Heart right ventricle (tissue), 16 donors: ENCODE data around the gene CCDC102A. TPM values are rescaled to one million over a fixed set of nuclear protein-coding genes. Genes with fewer than 3 reads are reported as not detected.

Experiments used
- ATAC-seq, 8 donors: fragments of 200-7000 bp; cut with Tn5 transposase; one replicate each; pipeline ENCODE4 v1.9.1; 2020; ENCODE audit warnings: mild to moderate bottlenecking in 8 of 8, moderate library complexity in 8 of 8, moderate number of reproducible peaks in 1 of 8
- DNase-seq, 2 donors: peaks; one replicate each; pipeline ENCODE4 v3.0.0-alpha.2; 2020
- H3K27ac ChIP-seq, 10 donors: fragments of 200-600 bp; sonication (generic) in 2 of 10; one replicate each; pipeline versions ENCODE4 v1.5.0 to v1.8.0; 2020 to 2022; ENCODE audit warnings: mild to moderate bottlenecking in 3 of 10
- H3K27me3 ChIP-seq, 7 donors: fragments of 200-600 bp; one replicate each; pipeline ENCODE4 v1.8.0; 2021 to 2022; ENCODE audit warnings: mild to moderate bottlenecking in 2 of 7
- H3K36me3 ChIP-seq, 9 donors: fragments of 200-600 bp; sonication (generic) in 1 of 9; one replicate each; pipeline versions ENCODE4 v1.5.0 to v1.8.0; 2020 to 2022; ENCODE audit warnings: mild to moderate bottlenecking in 2 of 9
- H3K4me1 ChIP-seq, 9 donors: fragments of 200-600 bp; sonication (generic) in 1 of 9; one replicate each; pipeline versions ENCODE4 v1.5.0 to v1.8.0; 2020 to 2022; ENCODE audit warnings: mild to moderate bottlenecking in 4 of 9
- H3K4me3 ChIP-seq, 10 donors: fragments of 200-600 bp; sonication (generic) in 2 of 10; one replicate each; pipeline versions ENCODE4 v1.5.0 to v1.8.0; 2020 to 2022; ENCODE audit warnings: mild to moderate bottlenecking in 7 of 10, moderate library complexity in 2 of 10
- H3K9me3 ChIP-seq, 11 donors: fragments of 200-600 bp in 10 of 11; sonication (generic) in 2 of 11; one replicate each; pipeline versions ENCODE4 v1.5.0 to v1.8.0; 2013 to 2022; ENCODE audit warnings: mild to moderate bottlenecking in 2 of 11, control low read depth in 1 of 11, moderate library complexity in 1 of 11
- CTCF ChIP-seq, 9 donors: fragments of 200-600 bp; sonication (generic) in 2 of 9; IDR thresholded peaks; one replicate each; pipeline versions ENCODE4 v1.5.0 to v1.8.0; 2021 to 2022; ENCODE audit warnings: antibody characterized with exemption in 9 of 9, mild to moderate bottlenecking in 5 of 9, moderate library complexity in 1 of 9
- WGBS, 2 donors: extraction: QIAGEN DNeasy Blood & Tissue Kit; methylation state at CpG; one replicate each; pipeline ENCODE4 v1.1.7; 2013; ENCODE audit warnings: inconsistent platforms in 1 of 2; 5-methylcytosine and 5-hydroxymethylcytosine counted together
- intact Hi-C, 10 donors: fragments of 100-400 bp; cut with DNase I; formaldehyde crosslinking; loops; one replicate each; pipeline versions ENCODE4 v1.11.1 to v1.14.2; 2022
- polyA plus RNA-seq, 2 donors: library from polyadenylated mRNA; stranded (reverse); fragments of 200-250 nt; gene quantifications; one replicate each; pipeline ENCODE4 v1.2.3, GENCODE V29; 2013
- total RNA-seq, 10 donors: library from RNA; stranded (reverse); fragmentation: NEBNext Ultra II Directional in 3 of 10; extraction: Animal tissue kit (Norgen Biotek cat#: 25700) in 3 of 10; gene quantifications; one replicate each; pipeline versions ENCODE4 v1.2.1 to v1.2.4, GENCODE V29; 2021 to 2023
- donor health status: Arrhythmogenic right ventricular cardiomyopathy.
- donor health status: ischemic (EF 13 %, LVEDD 7.1; RV severe dilation, severe dysfunction).
- donor health status: healthy with polysubstance abuse.
- donor health status: DM: no; HTN: yes; CAD: no.
- donor health status: DM: no; HTN: no; CAD: no.
- donor health status: ischemic (EF 25% LVEDD 6.9; RV normal size, moderate dysfunction).
- donor health status: ischemic (EF 25% LVEDD 5.7; RV mildly dilated, moderate dysfunction).
- donor health status: healthy.
- donor health status: DM: yes; HTN: yes; CAD: no.
- donor health status: Ischemic cardiomyopathy.
- donor health status: ischemic (EF 35%, LVEDD 5.7; RV mildly dilated, moderate dysfunction).
- donor health status: nonischemic (EF 11% LVEDD 7.7; RV severe dilation, severe dysfunction).
- donor health status: DM: yes; HTN: yes; CAD: no.
- donor health status: PGD.
- donor health status: ischemic (EF 29% LVEDD 5.4; RV normal size, mild dysfunction).
- donor health status: nonischemic (EF 23%, LVEDD 6.1; RV moderate dilation, normal function).

CCDC102A gene
- total and polyA plus RNA-seq, 12 donors: 3.1 to 10.2 (median 5.1) TPM

DNA sequence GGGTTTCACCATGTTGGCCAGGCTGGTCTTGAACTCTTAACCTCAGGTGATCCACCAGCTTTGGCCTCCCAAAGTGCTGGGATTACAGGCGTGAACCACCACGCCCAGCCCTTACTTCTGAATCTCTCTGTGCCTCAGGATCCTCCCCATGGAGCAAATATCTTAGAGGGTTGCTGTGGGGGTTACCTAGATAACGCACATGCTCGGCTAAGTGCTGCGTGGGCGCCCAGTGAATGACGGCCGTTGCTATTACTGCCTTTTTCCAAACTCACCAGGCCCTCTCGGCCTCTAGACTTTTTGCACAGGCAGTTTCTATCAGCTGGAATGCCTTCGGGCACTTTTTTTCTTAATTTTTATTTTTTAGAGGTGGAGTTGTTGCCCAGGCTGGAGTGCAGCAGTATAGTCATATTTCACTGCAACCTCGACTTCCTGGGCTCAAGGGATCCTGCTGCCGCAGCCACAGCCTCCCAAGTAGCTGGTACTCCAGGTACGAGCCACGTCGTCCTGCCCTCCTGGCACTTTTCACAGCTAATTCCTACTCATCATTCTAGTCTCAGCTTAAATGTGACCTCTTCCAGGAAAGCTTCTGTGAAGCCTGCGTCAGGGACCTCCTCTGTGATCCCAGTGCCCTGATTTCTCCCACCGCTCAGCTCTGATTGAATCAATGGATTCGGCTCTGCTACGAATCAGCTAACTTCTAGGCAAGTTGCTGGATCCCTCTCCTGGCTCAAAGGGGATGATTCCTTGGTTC, 8.6 kb downstream of the CCDC102A start:
- 95 to 96% methylated on average over 19 of the region's 19 CpGs for WGBS, 2 donors
- ATAC-seq (no peak), DNase-seq (no peak)
- Histone ChIP-seq H3K4me1 (peaks cover 0 to 44% (median 13%) of the 10 kb centered on the region in 9 donors), H3K27me3 (peaks cover 0 to 19% (median 0%) of the 10 kb centered on the region in 7 donors), H3K27ac (no peak overlapping the region), H3K9me3 (no peaks in the 10 kb centered on the region), H3K4me3 (no peak overlapping the region), H3K36me3 (peaks cover 0 to 30% (median 0%) of the 10 kb centered on the region in 9 donors)
- intact Hi-C loops: loop anchor here in 1 of 10 donors (5.0 kb wide), 1 partner anchor 45 kb away; no protein-coding TSS in a partner anchor
- TF ChIP-seq CTCF (IDR thresholded peaks at IDR 0.05): no peak

- 91 to 98% methylated on average over 4 of the region's 4 CpGs for WGBS, 2 donors
- ATAC-seq (no peak), DNase-seq (no peak)
- Histone ChIP-seq H3K4me3 (no peak overlapping the region), H3K27ac (no peak overlapping the region), H3K9me3 (no peaks in the 10 kb centered on the region), H3K4me1 (peaks cover 0 to 42% (median 11%) of the 10 kb centered on the region in 9 donors), H3K27me3 (peaks cover 0 to 19% (median 0%) of the 10 kb centered on the region in 7 donors), H3K36me3 (peaks cover 0 to 37% (median 0%) of the 10 kb centered on the region in 9 donors)
- no peak for TF ChIP-seq CTCF (IDR thresholded peaks at IDR 0.05)
- intact Hi-C loops: loop anchor here in 1 of 10 donors (5.0 kb wide), 1 partner anchor 45 kb away; no protein-coding TSS in a partner anchor
Measured at GRCh38 chr16:57527027-57527426, 9.3 kb downstream of the CCDC102A start.

DNA sequence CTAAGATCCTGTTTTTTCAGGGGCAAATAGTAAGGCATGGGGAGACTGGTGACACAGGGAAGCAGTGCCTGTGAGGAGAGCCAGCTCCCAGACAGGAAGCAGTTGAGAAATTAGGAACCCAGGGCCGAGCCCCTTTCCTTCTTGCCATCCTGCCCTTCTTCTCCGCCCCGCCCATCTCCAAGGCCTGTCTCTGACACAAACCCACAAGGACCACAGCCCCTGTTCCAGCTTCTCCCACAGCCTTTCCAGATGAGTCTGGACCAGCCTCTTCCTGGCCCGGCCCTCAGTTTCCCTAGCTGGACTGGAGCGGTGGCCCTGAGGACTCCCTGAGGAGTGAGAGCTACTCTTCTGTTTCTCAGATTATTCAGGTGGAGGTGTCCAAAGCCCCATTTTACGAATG, 9.9 kb downstream of the CCDC102A start:
- intact Hi-C loops: loop anchor here in 1 of 10 donors (5.0 kb wide), 1 partner anchor 44 kb away; no protein-coding TSS in a partner anchor
- 88 to 92% methylated on average over 6 of the region's 6 CpGs for WGBS, 2 donors
- Histone ChIP-seq H3K27ac (no peak overlapping the region), H3K4me3 (no peak overlapping the region), H3K27me3 (peaks cover 0 to 19% (median 0%) of the 10 kb centered on the region in 7 donors), H3K9me3 (no peaks in the 10 kb centered on the region), H3K36me3 (peaks cover 0 to 41% (median 0%) of the 10 kb centered on the region in 9 donors), H3K4me1 (peaks cover 0 to 39% (median 11%) of the 10 kb centered on the region in 9 donors)
- no peak for DNase-seq
- ATAC-seq: no peak
- no peak for TF ChIP-seq CTCF (IDR thresholded peaks at IDR 0.05)

DNA sequence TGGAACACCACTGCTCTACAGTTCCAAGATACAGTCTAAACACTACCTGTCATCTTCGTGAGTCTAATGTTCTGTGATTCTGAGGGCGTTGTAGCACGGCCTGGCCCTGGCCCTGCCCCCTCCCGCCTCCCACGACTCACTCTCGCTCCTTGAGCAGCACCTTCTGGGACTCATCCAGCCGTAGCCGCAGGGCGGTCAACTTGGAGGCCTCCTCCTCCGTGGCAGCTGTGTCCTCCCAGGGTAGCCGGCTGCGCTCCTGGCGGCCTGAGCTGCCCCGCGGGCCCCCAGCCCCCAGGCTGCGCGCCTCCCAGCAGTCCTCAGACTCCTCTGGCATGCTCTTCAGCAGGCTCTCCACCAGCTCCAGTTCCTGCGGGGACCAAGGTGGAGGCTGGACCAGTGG, 10.6 kb downstream of the CCDC102A start:
- H3K36me3 ChIP-seq: peaks cover 0 to 46% (median 0%) of the 10 kb centered on the region in 9 donors
- H3K4me3 ChIP-seq: no peak overlapping the region
- H3K27me3 ChIP-seq: peaks cover 0 to 16% (median 0%) of the 10 kb centered on the region in 7 donors
- H3K27ac ChIP-seq: no peak overlapping the region
- DNase-seq (no peak), ATAC-seq (peak in 1 of 8 donors; percentile 4)
- no peak for TF ChIP-seq CTCF (IDR thresholded peaks at IDR 0.05)
- 90% methylated on average over 18 of the region's 18 CpGs for WGBS, 2 donors
- intact Hi-C loops: loop anchor here in 1 of 10 donors (5.0 kb wide), 1 partner anchor 43 kb away; no protein-coding TSS in a partner anchor
- no peaks in the 10 kb centered on the region for H3K9me3 ChIP-seq
- peaks cover 0 to 32% (median 11%) of the 10 kb centered on the region in 9 donors for H3K4me1 ChIP-seq
